SK-N-SH (cell line): ENCODE results near the gene ECE1. TPM values are rescaled to one million over a fixed set of nuclear protein-coding genes. Genes with fewer than 3 reads are reported as not detected.

Experiments
- CTCF ChIA-PET: fragments of 300-600, 350-600 bp; formaldehyde crosslinking; extraction: SDS; loops from one replicate; lab custom pipeline; 2021; lab: Yijun Ruan, JAX
- POLR2A ChIA-PET: fragments of 350-600 bp; sonication (Branson Sonifier 250); formaldehyde crosslinking; extraction: SDS; loops from one replicate; lab custom pipeline; 2020; ENCODE audit warnings: antibody characterized with exemption, inconsistent platforms; lab: Yijun Ruan, JAX
- DNase-seq: peaks from one replicate; pipeline ENCODE4 v3.0.0; 2012
- H2AFZ ChIP-seq: fragments of 200-600 bp; sonication (generic); 2 replicates; pipeline ENCODE4 v1.8.1; 2016; ENCODE audit warnings: antibody characterized with exemption, mild to moderate bottlenecking, low read depth
- H3F3A ChIP-seq: fragments of 200-600 bp; sonication (generic); replicated peaks from 2 replicates; pipeline ENCODE3; 2016; ENCODE audit warnings: antibody characterized with exemption, mild to moderate bottlenecking; ENCODE audit not compliant: insufficient read depth
- H3K27ac ChIP-seq, 2 experiments: fragments of 200-500 bp in 1 of 2; fragments of 200-600 bp in 1 of 2; sonication (Bioruptor generic) in 1 of 2; sonication (generic), shearing (Covaris generic) in 1 of 2; 2 replicates each; pipeline versions ENCODE4 v1.5.1 to v1.6.1; 2014 to 2016; ENCODE audit warnings: low read depth in 2 of 2, inconsistent platforms in 1 of 2, low read length in 1 of 2, mild to moderate bottlenecking in 1 of 2, mixed read lengths in 1 of 2
- H3K27me3 ChIP-seq: fragments of 200-600 bp; sonication (generic), shearing (Covaris generic); 2 replicates; pipeline ENCODE4 v1.6.1; 2016; ENCODE audit warnings: mixed run types; ENCODE audit not compliant: insufficient read depth
- H3K36me3 ChIP-seq, 2 experiments: fragments of 200-500 bp in 1 of 2; fragments of 200-600 bp in 1 of 2; sonication (Bioruptor generic) in 1 of 2; sonication (generic) in 1 of 2; replicated peaks in 1 of 2; 2 replicates each; pipeline versions ENCODE3 to v1.5.1; 2014 to 2016; ENCODE audit warnings: low read length in 1 of 2, mild to moderate bottlenecking in 1 of 2; ENCODE audit not compliant: insufficient read depth in 2 of 2, control insufficient read depth in 1 of 2
- H3K4me1 ChIP-seq, 2 experiments: fragments of 200-500 bp in 1 of 2; fragments of 200-600 bp in 1 of 2; sonication (Bioruptor generic) in 1 of 2; sonication (generic), shearing (Covaris generic) in 1 of 2; 2 replicates each; pipeline versions ENCODE4 v1.5.1 to v1.6.1; 2014 to 2016; ENCODE audit warnings: low read depth in 1 of 2, low read length in 1 of 2, mixed run types in 1 of 2; ENCODE audit not compliant: insufficient read depth in 2 of 2, control insufficient read depth in 1 of 2
- H3K4me2 ChIP-seq: fragments of 200-600 bp; sonication (generic), shearing (Covaris generic); 2 replicates; pipeline ENCODE4 v1.6.1; 2017; ENCODE audit warnings: mixed run types
- H3K4me3 ChIP-seq, 2 experiments: fragments of 200-500 bp in 1 of 2; fragments of 200-600 bp in 1 of 2; sonication (Bioruptor generic) in 1 of 2; sonication (generic), shearing (Covaris generic) in 1 of 2; 2 replicates each; pipeline versions ENCODE4 v1.5.1 to v1.8.1; 2014 to 2016; ENCODE audit warnings: low read depth in 2 of 2, inconsistent platforms in 1 of 2, low read length in 1 of 2, mild to moderate bottlenecking in 1 of 2, mixed read lengths in 1 of 2, moderate library complexity in 1 of 2
- H3K79me2 ChIP-seq: fragments of 200-600 bp; sonication (generic); 2 replicates; pipeline ENCODE4 v1.8.1; 2017; ENCODE audit warnings: mild to moderate bottlenecking; ENCODE audit not compliant: insufficient read depth
- H3K9ac ChIP-seq: fragments of 200-600 bp; sonication (generic); 2 replicates; pipeline ENCODE4 v1.6.1; 2017; ENCODE audit warnings: mixed run types
- H3K9me2 ChIP-seq: fragments of 200-600 bp; sonication (generic); 2 replicates; pipeline ENCODE4 v1.6.1; 2017; ENCODE audit warnings: mixed run types
- H3K9me3 ChIP-seq: fragments of 200-600 bp; sonication (generic); 2 replicates; pipeline ENCODE4 v1.6.1; 2017; ENCODE audit warnings: mixed run types, mild to moderate bottlenecking, moderate library complexity
- H4K20me1 ChIP-seq: fragments of 200-600 bp; sonication (generic); 2 replicates; pipeline ENCODE4 v1.6.1; 2017; ENCODE audit warnings: mild to moderate bottlenecking, mixed run types; ENCODE audit not compliant: insufficient read depth
- ELF1 ChIP-seq: IDR thresholded peaks from 2 replicates; pipeline ENCODE4 v1.4.0; 2012
- GABPA ChIP-seq: IDR thresholded peaks from 2 replicates; pipeline ENCODE4 v1.4.0; 2012; ENCODE audit warnings: low read depth, mild to moderate bottlenecking
- GATA2 ChIP-seq: sonication (generic); formaldehyde crosslinking; IDR thresholded peaks from 2 replicates; pipeline ENCODE4 v1.5.0; 2020; ENCODE audit warnings: mild to moderate bottlenecking, missing genetic modification reagents
- IRF3 ChIP-seq: fragments of 150-350 bp; IDR thresholded peaks from 2 replicates; pipeline ENCODE4 v1.6.1; 2016; ENCODE audit warnings: mild to moderate bottlenecking, low read depth, low read length
- JUND ChIP-seq: IDR thresholded peaks from 2 replicates; pipeline ENCODE4 v1.4.0; 2012
- MAX ChIP-seq: IDR thresholded peaks from 2 replicates; pipeline ENCODE4 v1.4.0; 2012; ENCODE audit warnings: low read depth
- PBX3 ChIP-seq: IDR thresholded peaks from 2 replicates; pipeline ENCODE4; 2012
- SIN3A ChIP-seq: IDR thresholded peaks from 2 replicates; pipeline ENCODE4 v1.6.1; 2012; ENCODE audit warnings: low read depth, mild to moderate bottlenecking, low read length, moderate library complexity, borderline replicate concordance
- WGBS: methylation state at CpG from one replicate; pipeline ENCODE4 v1.1.6; 2017; ENCODE audit warnings: low lambda C conversion rate; 5-methylcytosine and 5-hydroxymethylcytosine counted together
- polyA plus RNA-seq, 3 experiments: library from polyadenylated mRNA; depleted of rRNA; stranded (reverse); fragments of >200 nt; gene quantifications; 2 replicates each; pipeline ENCODE4 v1.2.3, GENCODE V29; 2012

Gene ECE1
- polyA plus RNA-seq, 1 of the 3 experiments (the other 2 are of a cell fraction), result 96.6 TPM

- no peak overlapping the region for H3K4me2 ChIP-seq
- CTCF ChIA-PET, result interaction anchor here (0.9 to 5.0 kb wide), 7 partner anchors 8 to 73 kb away, joined by 3 to 20 read pairs (median 5); no protein-coding TSS in a partner anchor
- no peak for DNase-seq
- no peak overlapping the region for H3K27ac ChIP-seq
- POLR2A ChIA-PET, result no interaction called here
- no peak overlapping the region for H2AFZ ChIP-seq
- no peaks in the 10 kb centered on the region for H3F3A ChIP-seq
- no peaks in the 10 kb centered on the region for H3K36me3 ChIP-seq
- H3K79me2 ChIP-seq, result peaks cover 4% of the 10 kb centered on the region; the same call in 1 of the 2 replicates
- no peaks in the 10 kb centered on the region for H4K20me1 ChIP-seq
- peaks cover 0 to 41% of the 10 kb centered on the region in 2 experiments; a peak in 2 of 4 replicates for H3K4me1 ChIP-seq
- H3K9me3 ChIP-seq, result no peaks in the 10 kb centered on the region
- no peak for TF ChIP-seq SIN3A
- TF ChIP-seq IRF3, result no peak
- TF ChIP-seq ELF1, result no peak
- no peak for TF ChIP-seq MAX
- WGBS, result 91% methylated on average over 6 of the region's 6 CpGs
- no peak overlapping the region for H3K4me3 ChIP-seq
- no peaks in the 10 kb centered on the region for H3K27me3 ChIP-seq
- H3K9me2 ChIP-seq, result no peaks in the 10 kb centered on the region
- H3K9ac ChIP-seq, result no peak overlapping the region
Measured at GRCh38 chr1:21295545-21295944, 5.3 kb upstream of the ECE1 start.

GRCh38 chr1:21295002-21295401 is 4.7 kb upstream of the ECE1 start:
- Histone ChIP-seq H3K27ac (peak overlapping the region in 1 of 2 experiments; percentile 23; a peak in 1 of 4 replicates), H2AFZ (no peak overlapping the region), H3K9me2 (no peaks in the 10 kb centered on the region), H3K36me3 (no peaks in the 10 kb centered on the region), H3K9me3 (no peaks in the 10 kb centered on the region), H3K79me2 (peaks cover 7% of the 10 kb centered on the region; the same call in 1 of the 2 replicates), H3K4me1 (peaks cover 0 to 40% of the 10 kb centered on the region in 2 experiments; a peak in 2 of 4 replicates), H3K4me2 (no peak overlapping the region), H3K4me3 (no peak overlapping the region), H3K27me3 (no peaks in the 10 kb centered on the region)
- ChIA-PET CTCF (interaction anchor here (1.5 to 5.0 kb wide), 5 partner anchors 25 to 74 kb away, joined by 4 to 20 read pairs (median 5); no protein-coding TSS in a partner anchor), POLR2A (no interaction called here)
- WGBS, result 78% methylated on average over 1 of the region's 1 CpG
- DNase-seq, result no peak
- peak; percentile 49 for TF ChIP-seq PBX3
- no peak for TF ChIP-seq ELF1
- no peak for TF ChIP-seq GABPA
- TF ChIP-seq GATA2 (CRISPR knock-in tag), result no peak
- TF ChIP-seq JUND, result no peak
- TF ChIP-seq, all 33 proteins: peak for 1
- no peaks in the 10 kb centered on the region for H3F3A ChIP-seq
- no peak overlapping the region for H3K9ac ChIP-seq
- no peaks in the 10 kb centered on the region for H4K20me1 ChIP-seq
